Lung (tissue), 4 donors: ENCODE measurements around the gene DLL3. TPM values are rescaled to one million over a fixed set of nuclear protein-coding genes. Genes with fewer than 3 reads are reported as not detected.

Source experiments
- polyA plus RNA-seq, 2 donors: library from polyadenylated mRNA; stranded (reverse); fragments of 200-250 nt; gene quantifications; one replicate each; pipeline ENCODE4 v1.2.1, GENCODE V29; 2013
- total RNA-seq, 2 donors: library from RNA; depleted of rRNA in 1 of 2; stranded (reverse); fragments of >200 nt in 1 of 2; gene quantifications; one replicate each; pipeline ENCODE4 v1.2.1, GENCODE V29; 2014 to 2021
- donor health status: Bipolar disorder and iron deficiency.
- donor health status: healthy.
- donor health status: DM: yes; HTN: yes; CAD: no.

The DLL3 gene
- total and polyA plus RNA-seq, 4 donors: 0.07 TPM; not detected in 3

Other genes with a start within 250 kb of the DLL3 start
- gene IFNL2, start 230.6 kb upstream of the DLL3 start, total RNA-seq: not detected
- gene IFNL2, start 230.6 kb upstream of the DLL3 start, polyA plus RNA-seq: not detected
- gene IFNL1, start 202.5 kb upstream of the DLL3 start, total RNA-seq: not detected
- gene IFNL1, start 202.5 kb upstream of the DLL3 start, polyA plus RNA-seq: under 1 TPM in 1 of 2 donors, not detected in 1; 0.17 TPM
- 1 to 10 TPM; 1.6 to 2.2 TPM for gene LRFN1, start 178.1 kb upstream of the DLL3 start, total RNA-seq
- gene LRFN1, start 178.1 kb upstream of the DLL3 start, polyA plus RNA-seq: 1 to 10 TPM; 1.2 to 3.6 TPM
- gene GMFG, start 162.9 kb upstream of the DLL3 start, total RNA-seq: 100 to 1,000 TPM in 1 of 2 donors, 10 to 100 TPM in 1; 38.4 to 110 TPM
- 100 to 1,000 TPM; 192 to 317 TPM for gene GMFG, start 162.9 kb upstream of the DLL3 start, polyA plus RNA-seq
- gene SAMD4B, start 156.5 kb upstream of the DLL3 start, total RNA-seq: 10 to 100 TPM; 77.6 to 91.1 TPM
- 100 to 1,000 TPM in 1 of 2 donors, 10 to 100 TPM in 1; 82.5 to 103 TPM for gene SAMD4B, start 156.5 kb upstream of the DLL3 start, polyA plus RNA-seq
- 10 to 100 TPM; 24.8 to 32.9 TPM for gene PAF1, start 107.8 kb upstream of the DLL3 start, total RNA-seq
- 10 to 100 TPM; 35.1 to 41.8 TPM for gene PAF1, start 107.8 kb upstream of the DLL3 start, polyA plus RNA-seq
- 10 to 100 TPM; 16.5 to 36.3 TPM for gene MED29, start 107.6 kb upstream of the DLL3 start, total RNA-seq
- 10 to 100 TPM; 29.4 to 36.8 TPM for gene MED29, start 107.6 kb upstream of the DLL3 start, polyA plus RNA-seq
- gene ZFP36, start 92.1 kb upstream of the DLL3 start, total RNA-seq: 100 to 1,000 TPM in 1 of 2 donors, 10 to 100 TPM in 1; 41.2 to 170 TPM
- gene ZFP36, start 92.1 kb upstream of the DLL3 start, polyA plus RNA-seq: 100 to 1,000 TPM; 174 to 655 TPM
- gene PLEKHG2, start 86.3 kb upstream of the DLL3 start, total RNA-seq: 10 to 100 TPM; 33.4 to 52.7 TPM
- 10 to 100 TPM; 15.5 to 20.9 TPM for gene PLEKHG2, start 86.3 kb upstream of the DLL3 start, polyA plus RNA-seq
- gene RPS16, start 63.0 kb upstream of the DLL3 start, total RNA-seq: 1,000 to 10,000 TPM in 1 of 2 donors, 100 to 1,000 TPM in 1; 108 to 1,772 TPM
- 1,000 to 10,000 TPM; 2,468 to 3,242 TPM for gene RPS16, start 63.0 kb upstream of the DLL3 start, polyA plus RNA-seq
- 100 to 1,000 TPM in 1 of 2 donors, 10 to 100 TPM in 1; 55.1 to 105 TPM for gene SUPT5H, start 53.4 kb upstream of the DLL3 start, total RNA-seq
- 100 to 1,000 TPM in 1 of 2 donors, 10 to 100 TPM in 1; 71.0 to 127 TPM for gene SUPT5H, start 53.4 kb upstream of the DLL3 start, polyA plus RNA-seq
- 10 to 100 TPM; 47.5 to 57.8 TPM for gene TIMM50, start 18.1 kb upstream of the DLL3 start, total RNA-seq
- 10 to 100 TPM; 49.7 to 67.4 TPM for gene TIMM50, start 18.1 kb upstream of the DLL3 start, polyA plus RNA-seq
- gene SELENOV, start 16.2 kb downstream of the DLL3 start, total RNA-seq: not detected
- gene SELENOV, start 16.2 kb downstream of the DLL3 start, polyA plus RNA-seq: not detected
- gene EID2B, start 33.9 kb downstream of the DLL3 start, total RNA-seq: 1 to 10 TPM; 2.8 to 3.1 TPM
- gene EID2B, start 33.9 kb downstream of the DLL3 start, polyA plus RNA-seq: 1 to 10 TPM; 2.1 to 5.2 TPM
- gene EID2, start 41.2 kb downstream of the DLL3 start, total RNA-seq: 10 to 100 TPM; 11.8 to 13.1 TPM
- gene EID2, start 41.2 kb downstream of the DLL3 start, polyA plus RNA-seq: 10 to 100 TPM; 10.4 to 20.2 TPM
- not detected for gene LGALS13, start 103.6 kb downstream of the DLL3 start, total RNA-seq
- gene LGALS13, start 103.6 kb downstream of the DLL3 start, polyA plus RNA-seq: not detected
- not detected for gene LGALS16, start 157.0 kb downstream of the DLL3 start, total RNA-seq
- not detected for gene LGALS16, start 157.0 kb downstream of the DLL3 start, polyA plus RNA-seq
- not detected for gene LGALS14, start 205.5 kb downstream of the DLL3 start, total RNA-seq
- not detected for gene LGALS14, start 205.5 kb downstream of the DLL3 start, polyA plus RNA-seq
- gene CLC, start 239.1 kb downstream of the DLL3 start, total RNA-seq: 1 to 10 TPM in 1 of 2 donors, under 1 TPM in 1; 0.46 to 1.8 TPM
- 1 to 10 TPM in 1 of 2 donors, under 1 TPM in 1; 0.30 to 4.6 TPM for gene CLC, start 239.1 kb downstream of the DLL3 start, polyA plus RNA-seq